ENCODE data around the gene TMEM109. TPM values are rescaled to one million over a fixed set of nuclear protein-coding genes. Genes with fewer than 3 reads are reported as not detected.
"Not testable (repeated sequence)": the region's sequence is repeated elsewhere in the genome, so short reads cannot be mapped to it uniquely, and the experiment has no call there.

TMEM109 gene
- total RNA-seq, 1 donor from 2014 or later = 46.7 TPM

DNA sequence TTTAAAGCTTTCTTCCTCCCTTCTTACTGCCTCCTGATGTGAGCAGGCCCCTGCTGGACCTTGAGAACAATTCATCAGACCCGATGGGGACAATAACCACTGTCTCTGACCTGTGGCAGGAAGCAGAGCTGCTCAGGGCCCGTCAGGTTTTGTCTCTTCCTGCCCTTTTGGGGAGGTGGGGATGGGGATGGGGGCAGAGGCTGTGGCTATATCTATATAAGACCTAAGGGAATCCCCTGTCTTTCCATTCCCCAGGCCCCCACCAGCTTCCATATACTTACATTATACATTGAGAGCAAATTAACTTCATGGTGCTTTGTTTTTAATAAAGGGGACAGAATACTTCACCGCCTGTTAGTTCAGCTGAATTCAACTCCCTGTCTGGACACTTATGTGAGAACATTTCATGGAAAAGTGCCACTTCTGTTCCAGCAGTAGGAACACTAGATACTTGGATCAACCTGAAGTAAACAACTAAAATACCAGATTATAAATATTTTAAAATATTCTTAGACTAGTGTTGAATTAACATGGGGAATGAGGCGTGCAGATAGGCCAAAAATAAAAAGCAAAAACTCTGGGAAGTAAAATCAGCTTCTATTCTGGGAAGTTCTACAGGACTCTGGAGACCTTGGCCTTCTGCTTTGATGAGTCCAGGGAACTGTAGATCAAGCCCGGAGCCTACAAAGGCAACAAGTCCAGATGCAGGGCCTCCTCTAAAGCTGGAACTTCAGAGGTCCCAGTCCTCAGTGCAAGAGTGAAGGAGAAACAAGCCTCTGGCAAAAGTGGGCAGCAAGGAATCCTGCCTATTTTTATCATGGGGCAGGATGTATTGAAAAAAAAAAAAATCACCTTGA is 35.5 kb upstream of the TMEM109 start:
- no peak for DNase-seq

DNA sequence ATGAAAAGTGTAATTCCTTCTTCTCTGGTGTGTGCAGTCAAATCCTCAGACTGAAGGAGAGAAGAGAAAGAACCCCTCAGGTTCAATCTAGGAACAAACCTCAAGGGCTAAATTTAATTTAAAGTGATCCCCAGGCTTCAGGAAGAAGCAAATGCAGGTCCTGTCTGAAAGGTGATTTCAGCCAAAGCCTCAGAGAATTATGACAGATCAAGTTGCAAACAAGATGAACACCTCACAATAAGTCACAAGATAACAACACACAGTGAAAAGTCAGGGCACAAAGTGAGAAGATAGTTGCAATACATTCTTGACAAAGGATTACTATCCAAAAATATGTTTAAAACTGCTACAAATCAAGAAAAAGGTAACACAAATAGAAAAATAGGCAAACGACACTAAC is 34.9 kb upstream of the TMEM109 start:
- DNase-seq = no peak

DNA sequence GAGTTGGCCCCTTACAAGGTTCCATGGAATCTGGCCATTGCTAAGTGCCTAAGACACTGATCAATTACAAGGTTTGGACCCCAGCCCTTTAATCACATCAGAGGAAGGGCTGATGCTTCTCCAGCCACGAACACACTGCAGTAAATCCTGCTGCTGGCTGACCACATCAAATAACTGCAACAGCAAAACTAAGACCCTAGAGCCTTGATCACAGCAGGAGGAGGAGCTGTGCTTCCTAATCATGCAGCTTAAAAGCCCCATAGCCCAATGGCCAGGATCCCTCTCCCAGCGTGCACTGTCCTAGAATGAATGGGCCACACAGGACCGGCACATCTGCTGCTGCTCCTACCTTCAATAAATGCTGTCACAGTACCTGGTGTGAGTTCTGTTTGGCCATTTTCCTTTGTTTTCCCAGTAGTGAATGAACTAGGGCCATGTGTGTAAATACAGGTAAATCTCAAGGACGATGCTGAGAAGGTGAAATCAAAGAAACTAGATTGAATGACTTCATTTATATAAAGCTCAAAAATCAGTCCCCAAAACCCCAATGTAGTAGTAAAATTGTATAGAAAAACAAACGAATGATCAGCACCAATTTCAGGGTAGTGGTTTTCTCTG is 33.9 kb upstream of the TMEM109 start:
- DNase-seq = no peak

DNA sequence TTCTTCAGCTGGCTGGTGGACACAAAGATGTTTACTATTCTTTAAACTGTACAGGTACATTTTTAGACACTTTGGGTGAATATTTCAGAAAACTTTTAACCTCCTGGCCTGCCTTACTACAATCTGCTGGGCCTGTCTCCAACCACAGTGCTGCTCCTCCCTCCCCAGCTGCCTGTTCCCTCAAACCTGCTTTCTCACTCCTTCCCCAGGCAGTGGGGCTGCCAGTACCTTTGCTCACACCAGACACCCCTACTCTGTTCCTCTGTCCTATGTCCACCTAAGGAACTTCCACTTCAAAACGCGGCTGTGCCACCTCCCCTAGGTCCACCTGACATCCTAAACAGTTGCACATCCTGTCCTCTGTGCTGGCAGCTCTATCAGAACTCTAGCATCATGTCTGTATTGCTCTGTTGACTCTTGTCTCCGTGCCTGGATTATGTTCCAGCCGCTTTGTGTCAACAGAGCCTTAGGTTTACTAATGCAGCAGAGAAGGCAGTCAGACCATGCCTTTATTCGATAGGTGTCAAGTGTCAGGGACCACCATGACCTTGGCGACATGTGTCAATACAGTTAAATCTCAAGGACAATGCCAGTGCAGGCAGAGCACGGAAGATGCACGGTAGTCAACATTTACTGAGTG is 33.2 kb upstream of the TMEM109 start:
- DNase-seq = no peak

DNA sequence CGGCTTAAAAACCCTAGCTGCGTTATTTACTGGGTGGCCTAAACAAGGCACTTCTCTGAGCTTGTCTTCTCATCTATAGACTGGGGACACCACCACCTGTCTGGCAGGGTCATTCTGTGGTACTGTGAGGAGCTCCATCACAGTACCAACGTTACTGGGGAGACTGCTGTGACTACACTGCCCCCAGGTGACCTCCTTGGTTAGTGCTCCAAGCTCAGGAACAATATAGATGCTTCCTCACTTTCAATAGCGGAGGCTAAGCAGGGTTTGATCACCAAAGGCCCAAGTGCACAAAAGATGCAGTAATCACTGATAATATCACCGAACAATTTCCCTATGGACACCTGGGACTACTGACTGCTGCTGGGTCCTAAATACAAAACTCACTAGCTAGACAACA is 26.4 kb upstream of the TMEM109 start:
- DNase-seq = no peak

DNA sequence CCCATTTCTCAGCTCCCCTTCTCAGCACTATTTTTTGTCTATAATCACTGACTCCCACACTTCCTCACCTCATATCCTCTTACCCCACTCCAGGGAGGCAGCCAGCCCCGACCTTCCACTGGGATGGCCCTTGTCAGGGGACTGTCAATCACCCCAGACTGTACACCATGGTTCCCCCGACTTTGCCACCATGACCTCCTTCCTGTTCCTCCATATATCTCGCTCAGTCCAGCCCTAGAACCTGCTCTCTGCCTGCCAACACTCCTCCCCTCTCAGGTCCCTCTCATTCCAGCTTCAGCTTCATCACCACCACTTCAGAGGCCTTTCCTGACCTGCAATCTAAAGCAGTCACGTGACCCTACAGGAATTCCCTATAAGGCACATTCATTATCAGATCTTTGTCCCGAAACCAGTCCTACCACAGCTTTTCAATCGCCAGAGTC is 24.1 kb upstream of the TMEM109 start:
- no peak for DNase-seq

DNA sequence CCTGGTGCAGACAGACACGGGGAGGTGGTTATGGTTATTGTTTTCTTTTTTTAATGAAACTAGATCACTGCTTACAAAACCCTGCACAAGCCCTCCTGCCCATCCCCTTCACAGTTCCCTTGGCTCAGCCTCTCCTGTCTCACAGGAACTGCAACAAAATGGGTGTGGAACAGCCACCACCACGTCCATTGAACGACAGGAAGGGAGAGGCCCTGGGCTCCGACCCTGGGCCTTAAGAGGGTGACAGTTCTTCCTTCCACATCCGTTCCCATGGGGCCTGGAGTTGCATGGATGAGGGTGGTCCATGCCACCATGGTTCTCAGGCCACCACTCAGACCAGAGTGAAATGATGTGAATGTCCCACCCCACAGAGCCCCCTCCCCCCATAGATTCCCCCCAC is 23.3 kb upstream of the TMEM109 start:
- DNase-seq = no peak

DNA sequence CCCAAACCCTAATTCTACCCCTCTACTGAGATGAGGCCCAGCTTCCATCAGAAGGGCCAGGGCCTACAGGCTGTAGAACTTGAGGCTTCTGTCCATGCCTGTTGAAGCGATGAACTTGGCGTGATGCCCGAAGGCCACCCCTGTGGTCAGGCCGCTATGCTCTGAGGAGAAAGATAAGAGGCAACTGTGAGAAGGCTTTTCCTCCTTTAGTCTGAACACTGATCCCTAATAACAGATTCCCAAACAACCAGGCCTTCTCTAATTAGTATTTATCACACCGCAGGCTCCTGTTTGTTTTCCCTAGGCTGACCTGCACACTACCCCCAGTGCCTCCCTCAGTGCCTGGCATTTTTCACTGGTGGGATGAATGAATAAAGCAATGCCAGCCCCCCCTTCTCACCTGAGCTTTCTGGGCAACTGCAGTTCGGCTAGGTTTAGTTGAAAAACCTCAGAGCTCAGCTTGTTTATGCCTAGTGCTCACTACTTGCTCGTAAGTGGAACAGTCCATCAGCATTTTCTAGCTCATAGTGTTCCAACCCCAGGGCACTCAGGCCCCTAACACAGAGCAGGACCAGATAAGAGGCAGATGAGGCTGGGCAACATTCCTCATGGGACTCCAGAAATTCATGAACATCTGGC is 22.7 kb upstream of the TMEM109 start:
- DNase-seq = no peak

DNA sequence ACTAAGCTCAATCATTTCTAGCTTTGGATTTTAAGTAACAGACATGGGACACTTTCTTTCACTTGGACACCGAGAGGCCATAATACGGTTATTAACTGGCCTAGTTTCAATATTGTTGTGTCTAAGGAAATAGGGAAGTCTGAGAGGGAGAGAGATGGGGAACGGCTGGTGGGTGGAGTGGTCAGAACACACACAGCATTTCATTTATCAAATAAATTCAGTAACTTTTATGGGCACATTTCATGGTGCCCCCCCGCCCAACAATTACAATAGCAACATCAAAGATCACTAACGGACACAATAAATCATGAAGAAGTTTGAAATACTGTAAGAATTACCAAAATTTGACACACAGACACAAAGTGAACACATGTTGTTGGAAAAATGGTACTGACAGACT is 18.3 kb upstream of the TMEM109 start:
- DNase-seq = no peak

DNA sequence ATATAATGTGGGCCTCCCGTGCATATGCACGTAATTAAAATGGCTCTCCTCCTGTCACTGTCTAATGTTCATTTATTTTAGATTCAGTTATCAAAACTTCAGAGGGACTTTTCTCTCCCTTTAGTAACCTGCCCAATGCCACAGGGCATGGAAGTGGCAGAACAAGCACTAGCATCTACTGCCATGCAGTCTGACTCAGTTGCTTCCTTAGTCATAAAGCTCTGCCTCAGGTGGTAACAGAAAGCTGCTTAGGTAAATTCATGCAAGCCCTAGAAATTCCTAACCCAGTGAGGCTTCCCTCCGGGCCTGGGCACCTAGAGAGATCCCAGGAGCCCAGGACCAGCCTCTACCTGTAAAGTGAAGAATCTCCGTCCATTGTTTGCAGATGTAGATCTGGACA is 16.5 kb upstream of the TMEM109 start:
- no peak for DNase-seq

DNA sequence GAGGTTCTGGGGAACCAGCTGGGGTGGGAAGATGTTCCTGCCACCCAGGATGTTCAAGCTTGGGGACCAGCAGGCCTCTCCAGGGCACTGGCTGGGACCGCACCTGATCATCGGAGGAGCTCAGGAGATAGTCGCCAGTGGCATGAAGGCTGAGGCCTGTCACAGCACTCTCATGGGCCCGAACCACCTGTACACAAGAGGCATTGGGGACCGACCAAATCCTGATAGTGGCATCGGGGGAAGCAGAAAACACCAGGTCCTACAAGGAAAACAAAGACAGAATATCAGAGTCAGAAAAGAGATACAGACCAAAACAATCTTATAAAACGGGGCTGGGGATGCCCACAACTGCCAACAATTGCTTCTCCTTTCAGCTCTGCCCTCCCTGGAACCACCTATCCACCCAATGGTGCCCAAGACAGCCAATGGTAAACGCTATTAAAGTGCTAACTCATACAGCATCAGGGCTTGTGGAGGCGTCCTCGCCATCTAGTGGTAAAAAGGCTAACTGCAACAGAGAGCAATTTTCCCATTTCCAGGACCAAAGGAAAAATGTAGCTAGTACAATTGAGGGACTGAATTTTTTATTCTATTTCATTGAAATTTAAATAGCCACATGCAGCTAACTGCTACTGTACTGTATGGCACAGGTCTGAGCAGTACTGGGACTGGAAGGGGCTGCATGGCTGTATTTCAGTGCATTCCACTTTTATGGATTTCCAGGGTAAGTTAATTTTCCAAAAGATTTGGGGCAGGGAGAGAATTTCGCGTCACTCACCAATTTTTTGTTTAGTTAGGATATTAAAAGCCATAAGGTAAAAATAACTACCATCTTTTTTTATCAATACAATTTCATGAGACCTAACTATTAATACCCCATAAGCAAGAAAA is 14.7 kb upstream of the TMEM109 start:
- DNase-seq = peak; percentile 53

DNA sequence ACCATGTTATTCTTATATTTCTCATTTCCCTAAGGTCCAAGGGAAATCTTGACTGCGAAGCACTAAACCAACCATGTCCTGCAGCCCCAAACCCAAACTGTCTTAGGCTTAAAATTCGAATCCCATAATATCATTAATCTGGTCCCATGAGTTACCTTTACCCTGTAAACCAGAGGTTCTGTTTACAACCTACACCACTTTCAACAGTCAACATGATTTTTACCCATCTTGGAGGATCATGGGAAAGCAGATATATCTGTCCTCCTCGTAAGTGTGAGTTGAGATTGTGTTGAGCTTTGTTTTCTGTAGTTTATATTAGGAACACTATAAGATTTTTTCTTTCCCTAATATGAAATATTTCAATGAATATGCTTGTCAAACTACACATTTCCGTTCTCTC is 14.0 kb upstream of the TMEM109 start:
- no peak for DNase-seq

DNA sequence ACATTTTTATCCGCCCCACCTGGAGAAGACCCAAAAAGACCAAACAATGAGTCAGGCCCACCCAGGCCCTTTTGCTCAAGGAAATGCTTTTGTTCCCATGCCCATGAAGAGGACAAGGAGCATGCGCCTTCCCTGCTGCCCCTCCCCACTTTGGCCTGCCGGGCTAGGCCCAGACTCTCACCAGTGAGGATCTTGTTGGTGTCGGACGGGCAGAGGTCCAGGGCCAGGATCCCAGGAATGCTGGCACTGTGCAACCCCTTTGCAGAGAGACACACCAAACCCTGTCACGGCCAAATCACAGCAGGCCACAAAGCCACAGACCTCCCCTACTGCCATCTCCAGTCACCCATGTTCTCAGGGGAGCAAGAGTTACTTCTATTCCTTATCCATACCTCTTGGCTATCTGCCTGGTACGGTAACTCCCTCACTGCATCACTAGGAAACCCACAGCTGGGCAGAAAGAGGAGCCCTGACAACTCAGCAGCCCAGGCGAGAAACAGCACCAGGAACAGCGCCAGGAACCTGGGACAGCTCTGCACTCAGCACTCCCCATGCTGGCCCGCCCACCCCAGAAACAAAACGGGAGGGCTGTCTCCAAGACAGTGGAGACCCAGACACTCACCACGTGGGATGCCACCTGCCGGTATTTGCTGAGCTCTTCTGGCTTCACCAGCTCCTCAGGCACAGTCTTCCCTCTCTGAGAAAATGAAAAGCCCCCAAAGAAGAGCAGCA is 13.1 kb upstream of the TMEM109 start:
- DNase-seq = no peak

DNA sequence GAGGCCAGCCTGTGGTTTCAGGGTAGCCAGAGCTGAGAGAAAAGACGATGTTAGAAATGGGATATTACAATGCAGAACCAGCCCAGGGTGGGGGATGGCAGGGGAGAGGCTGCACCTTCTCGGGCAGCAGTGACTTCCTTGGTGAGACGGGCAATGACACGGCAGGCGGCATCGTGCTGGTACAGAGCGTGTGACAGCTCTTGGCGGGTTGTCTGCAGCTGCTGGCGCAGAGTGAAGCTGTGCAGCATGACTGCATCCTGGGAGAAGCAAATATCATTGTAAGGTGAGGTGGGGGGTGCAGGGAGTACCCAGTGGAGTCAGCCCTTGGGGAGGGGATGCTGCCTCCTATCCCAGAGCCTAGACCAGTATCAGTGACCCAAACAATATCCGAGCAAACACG is 11.3 kb upstream of the TMEM109 start:
- no peak for DNase-seq

DNA sequence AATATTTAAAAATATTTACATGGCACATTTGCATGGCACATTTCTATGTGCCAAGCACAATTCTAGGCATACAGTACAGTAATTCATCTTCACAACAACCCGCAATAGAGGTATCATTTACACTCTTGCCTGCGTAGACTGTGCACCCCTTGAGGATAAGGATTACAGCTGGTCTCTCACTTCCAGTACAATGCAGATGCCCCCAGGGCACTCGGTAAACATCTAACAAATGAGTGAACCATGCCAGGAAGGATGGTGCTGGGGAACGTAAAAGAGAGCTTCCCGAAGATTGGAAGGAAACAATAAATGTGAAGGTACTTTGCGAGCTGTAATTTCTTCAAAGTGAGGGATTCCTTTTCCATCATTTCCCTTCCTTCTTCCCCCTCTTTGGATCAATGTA is 8.9 kb upstream of the TMEM109 start:
- DNase-seq = no peak

DNA sequence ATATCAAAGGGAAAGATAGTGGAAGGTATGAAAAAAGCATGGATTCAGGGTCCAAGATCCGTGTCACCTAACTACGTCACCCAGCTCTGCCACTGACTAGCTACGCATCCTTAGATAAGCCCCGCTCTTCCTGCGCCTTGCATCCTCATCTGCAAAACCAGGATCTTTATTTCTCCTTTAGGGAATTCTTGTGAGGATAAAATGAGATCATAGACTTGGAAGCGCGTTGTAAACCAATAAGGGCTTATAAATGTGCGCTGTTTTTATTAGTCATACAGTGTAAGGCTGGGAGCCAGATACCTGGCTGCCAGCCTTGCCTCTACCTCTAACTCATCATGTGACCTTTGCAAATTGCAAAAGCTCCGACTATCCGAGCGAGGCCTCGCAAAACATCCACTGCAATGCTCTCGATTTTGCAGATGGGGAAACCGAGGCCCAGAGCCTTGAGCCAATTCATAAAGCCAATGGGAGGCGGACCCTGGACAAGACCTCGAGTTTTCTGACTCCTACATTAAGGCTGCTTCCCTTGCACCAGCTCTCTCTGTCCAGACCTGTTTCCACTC is 8.3 kb upstream of the TMEM109 start:
- DNase-seq = peak; percentile 9

DNA sequence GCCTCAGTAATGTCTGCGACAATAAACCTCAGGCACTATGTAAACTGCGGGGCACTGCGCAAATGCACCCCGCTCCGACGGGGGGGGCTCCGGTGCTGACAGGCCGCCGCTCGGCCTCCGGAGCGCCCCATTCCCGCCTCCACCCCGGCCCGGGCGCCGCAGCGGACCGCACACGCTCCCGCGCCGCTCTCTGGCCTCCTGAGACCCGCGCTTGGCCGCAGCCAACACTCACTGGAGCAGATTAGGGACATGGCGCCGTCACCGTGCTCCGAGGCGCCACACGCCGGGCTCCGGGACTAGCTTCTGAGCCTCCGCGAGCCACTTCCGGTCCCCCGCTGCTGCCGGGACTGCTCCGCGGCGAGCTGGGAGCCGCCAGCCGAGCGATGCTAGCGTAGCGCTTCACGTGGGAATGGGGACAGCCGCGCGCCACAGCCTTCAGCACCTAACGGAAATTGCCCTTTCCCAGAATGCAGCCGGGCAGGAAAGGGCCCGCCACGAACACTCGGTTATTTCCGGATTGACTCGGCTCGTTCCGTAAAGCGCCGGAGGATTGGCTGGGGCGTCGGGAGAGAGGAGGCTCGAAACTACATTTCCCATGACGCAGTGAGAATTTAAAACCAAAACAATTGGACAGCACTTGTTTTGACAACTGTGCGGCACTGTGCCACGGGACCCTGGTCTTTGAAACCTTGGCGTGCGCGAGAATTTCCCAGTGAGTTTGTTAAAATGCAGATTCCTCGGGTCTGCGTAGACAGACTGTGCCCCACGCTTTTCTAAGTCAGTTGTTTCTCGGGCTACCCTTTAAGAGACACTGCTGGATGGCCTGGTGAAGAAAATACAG is 7.6 kb upstream of the TMEM109 start, which contains the start of gene PRPF19:
PRPF19 (minus strand) TSS at position 454 of the 841 bp plus-strand sequence; CDS start at position 251, 203 bp downstream.
- peak; percentile 97 for DNase-seq

DNA sequence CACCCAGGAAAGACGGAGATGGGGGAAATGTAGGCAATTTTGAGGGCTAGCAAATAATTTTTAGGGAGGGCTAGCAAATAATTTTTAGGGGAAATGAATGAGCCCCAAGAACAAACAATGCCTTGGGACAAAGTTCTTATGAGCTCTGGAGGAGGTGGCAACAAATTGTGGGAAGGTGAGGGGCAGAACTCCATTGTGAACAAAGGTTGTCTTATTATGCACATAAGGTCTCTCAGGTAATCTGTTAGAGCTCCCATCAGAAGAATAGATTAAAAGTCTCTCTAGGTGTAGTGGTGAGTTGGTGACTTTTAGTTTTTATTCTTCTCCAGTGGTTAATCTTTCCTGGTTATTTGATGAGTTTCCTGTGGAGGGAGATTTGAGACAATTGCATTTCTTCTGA is 5.2 kb upstream of the TMEM109 start:
- no peak for DNase-seq

DNA sequence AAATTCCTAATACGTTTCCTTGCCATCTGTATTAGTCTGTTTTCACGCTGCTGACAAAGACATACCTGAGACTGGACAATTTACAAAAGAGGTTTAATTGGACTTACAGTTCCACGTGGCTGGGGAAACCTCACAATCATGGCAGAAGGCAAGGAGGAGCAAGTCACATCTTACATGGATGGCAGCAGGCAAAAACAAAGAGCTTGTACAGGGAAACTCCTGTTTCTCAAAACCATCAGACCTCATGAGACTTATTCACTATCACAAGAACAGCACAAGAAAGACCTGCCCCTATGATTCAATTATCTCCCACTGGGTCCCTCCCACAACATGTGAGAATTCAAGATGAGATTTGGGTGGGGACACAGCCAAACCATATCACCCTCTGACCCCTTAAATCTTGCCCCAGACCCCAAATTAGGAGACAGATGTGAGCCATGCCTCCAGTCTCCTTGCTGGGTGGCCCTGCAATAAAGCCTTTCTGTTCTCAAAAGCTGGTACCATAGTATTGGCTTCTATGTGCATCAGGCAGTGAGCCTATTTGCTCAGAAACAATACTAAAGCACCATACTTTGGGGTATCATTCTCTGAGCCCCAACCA is 4.2 kb upstream of the TMEM109 start:
- not testable (repeated sequence) for DNase-seq
